ENCODE results near the gene ETV6. TPM values are rescaled to one million over a fixed set of nuclear protein-coding genes. Genes with fewer than 3 reads are reported as not detected.

The ETV6 gene
- total RNA-seq, 2 experiments from 2014 or later, result 28.5 to 30.2 TPM

DNA sequence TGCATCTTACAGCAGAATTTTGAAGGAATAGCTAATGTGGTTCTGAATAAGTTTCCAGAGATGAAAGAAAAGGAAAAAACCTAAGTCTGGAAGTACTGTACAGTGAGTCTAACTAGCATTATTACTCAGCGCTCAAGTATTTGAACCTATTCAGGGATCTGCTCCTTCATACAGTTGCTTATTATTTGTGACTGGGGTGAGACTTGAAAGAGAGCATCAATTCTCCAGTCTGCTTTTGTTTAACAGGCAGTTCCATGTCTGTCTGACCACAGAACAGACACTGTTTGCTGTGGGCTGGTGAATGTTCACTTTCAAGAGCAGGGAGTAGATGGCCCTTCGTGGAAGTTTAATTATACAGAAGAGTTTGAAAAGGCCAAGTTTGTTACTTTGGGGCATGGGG is 9.3 kb downstream of the ETV6 start:
- H3K9me3 Mint-ChIP-seq, result no peaks in the 10 kb centered on the region
- Histone ChIP-seq H3K27me3 (ENCODE audit: control insufficient read depth in 1 of 2, insufficient read depth in 2 of 2, low read length in 2 of 2) (no peaks in the 10 kb centered on the region), H3K4me1 (ENCODE audit: insufficient read depth, low read length) (peaks cover 71% of the 10 kb centered on the region), H3K4me3 (ENCODE audit: low read length) (no peak overlapping the region), H3K36me3 (ENCODE audit: insufficient read depth, low read length) (peaks cover 11% of the 10 kb centered on the region), H3K9me3 (ENCODE audit: control insufficient read depth in 1 of 2, insufficient read depth in 1 of 2, low read length in 2 of 2) (no peaks in the 10 kb centered on the region), H3K27ac (ENCODE audit: low read depth in 1 of 2, low read length in 2 of 2) (no peak overlapping the region)
- H3K36me3 Mint-ChIP-seq (ENCODE audit: low read depth), result peaks cover 14% of the 10 kb centered on the region
- H3K4me3 Mint-ChIP-seq, result no peak overlapping the region
- ChIA-PET POLR2A (interaction anchor here (0.9 kb wide), 1 partner anchor 9 kb away, joined by 3 read pairs; the partner anchor contains the start of gene ETV6), CTCF (no interaction called here)
- no peak for DNase-seq
- intact Hi-C loops (cut with DNase I, micrococcal nuclease), result loop anchor here in 1 of 2 experiments (10.0 kb wide), 1 partner anchor 696 kb away; the partner anchor contains the start of genes BORCS5 and MANSC1
- H3K27ac Mint-ChIP-seq, result peak overlapping the region; percentile 12
- ATAC-seq (ENCODE audit: poor library complexity), result no peak
- TF ChIP-seq, protein P1, sequence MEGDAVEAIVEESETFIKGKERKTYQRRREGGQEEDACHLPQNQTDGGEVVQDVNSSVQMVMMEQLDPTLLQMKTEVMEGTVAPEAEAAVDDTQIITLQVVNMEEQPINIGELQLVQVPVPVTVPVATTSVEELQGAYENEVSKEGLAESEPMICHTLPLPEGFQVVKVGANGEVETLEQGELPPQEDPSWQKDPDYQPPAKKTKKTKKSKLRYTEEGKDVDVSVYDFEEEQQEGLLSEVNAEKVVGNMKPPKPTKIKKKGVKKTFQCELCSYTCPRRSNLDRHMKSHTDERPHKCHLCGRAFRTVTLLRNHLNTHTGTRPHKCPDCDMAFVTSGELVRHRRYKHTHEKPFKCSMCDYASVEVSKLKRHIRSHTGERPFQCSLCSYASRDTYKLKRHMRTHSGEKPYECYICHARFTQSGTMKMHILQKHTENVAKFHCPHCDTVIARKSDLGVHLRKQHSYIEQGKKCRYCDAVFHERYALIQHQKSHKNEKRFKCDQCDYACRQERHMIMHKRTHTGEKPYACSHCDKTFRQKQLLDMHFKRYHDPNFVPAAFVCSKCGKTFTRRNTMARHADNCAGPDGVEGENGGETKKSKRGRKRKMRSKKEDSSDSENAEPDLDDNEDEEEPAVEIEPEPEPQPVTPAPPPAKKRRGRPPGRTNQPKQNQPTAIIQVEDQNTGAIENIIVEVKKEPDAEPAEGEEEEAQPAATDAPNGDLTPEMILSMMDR (IDR thresholded peaks at IDR 0.05), result no peak
- H3K27me3 Mint-ChIP-seq, result no peaks in the 10 kb centered on the region
- peaks cover 88% of the 10 kb centered on the region for H3K4me1 Mint-ChIP-seq (ENCODE audit: low read depth)

DNA sequence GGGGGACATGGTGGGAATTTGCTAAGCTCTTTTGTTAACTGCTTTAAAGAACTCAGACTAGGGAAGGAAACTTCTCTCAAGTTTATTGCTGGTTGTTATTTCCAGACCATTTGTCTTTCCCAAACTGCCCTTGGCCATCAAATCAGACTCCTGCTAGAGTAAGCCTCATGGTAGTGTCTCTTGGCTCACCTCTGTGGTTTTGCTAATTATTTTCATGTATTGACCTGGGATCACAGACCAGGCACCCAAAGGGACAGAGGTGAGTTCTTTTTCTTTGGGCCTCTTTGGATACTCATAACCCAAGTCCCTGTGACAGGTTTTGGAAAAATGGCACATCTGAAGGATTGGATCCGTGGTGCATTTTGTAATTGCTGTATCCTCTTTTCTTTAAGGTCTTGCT is 11.2 kb downstream of the ETV6 start:
- ChIA-PET CTCF (no interaction called here), POLR2A (interaction anchor here (1.2 kb wide), 1 partner anchor 47 kb away, joined by 3 read pairs; no protein-coding TSS in a partner anchor)
- intact Hi-C loops (cut with DNase I, micrococcal nuclease), result no loop called here
- peaks cover 58% of the 10 kb centered on the region for H3K4me1 ChIP-seq (ENCODE audit: insufficient read depth, low read length)
- TF ChIP-seq, protein P1 (IDR thresholded peaks at IDR 0.05), result no peak
- no peaks in the 10 kb centered on the region for H3K27me3 Mint-ChIP-seq
- ATAC-seq (ENCODE audit: poor library complexity) (no peak), DNase-seq (no peak)
- H3K36me3 Mint-ChIP-seq (ENCODE audit: low read depth), result peaks cover 14% of the 10 kb centered on the region
- H3K4me3 Mint-ChIP-seq, result no peak overlapping the region
- no peaks in the 10 kb centered on the region for H3K9me3 ChIP-seq (ENCODE audit: control insufficient read depth in 1 of 2, insufficient read depth in 1 of 2, low read length in 2 of 2)
- no peaks in the 10 kb centered on the region for H3K27me3 ChIP-seq (ENCODE audit: control insufficient read depth in 1 of 2, insufficient read depth in 2 of 2, low read length in 2 of 2)
- no peaks in the 10 kb centered on the region for H3K9me3 Mint-ChIP-seq
- H3K36me3 ChIP-seq (ENCODE audit: insufficient read depth, low read length), result peaks cover 11% of the 10 kb centered on the region
- no peak overlapping the region for H3K27ac Mint-ChIP-seq
- no peak overlapping the region for H3K4me3 ChIP-seq (ENCODE audit: low read length)
- peaks cover 89% of the 10 kb centered on the region for H3K4me1 Mint-ChIP-seq (ENCODE audit: low read depth)
- H3K27ac ChIP-seq (ENCODE audit: low read depth in 1 of 2, low read length in 2 of 2), result no peak overlapping the region

DNA sequence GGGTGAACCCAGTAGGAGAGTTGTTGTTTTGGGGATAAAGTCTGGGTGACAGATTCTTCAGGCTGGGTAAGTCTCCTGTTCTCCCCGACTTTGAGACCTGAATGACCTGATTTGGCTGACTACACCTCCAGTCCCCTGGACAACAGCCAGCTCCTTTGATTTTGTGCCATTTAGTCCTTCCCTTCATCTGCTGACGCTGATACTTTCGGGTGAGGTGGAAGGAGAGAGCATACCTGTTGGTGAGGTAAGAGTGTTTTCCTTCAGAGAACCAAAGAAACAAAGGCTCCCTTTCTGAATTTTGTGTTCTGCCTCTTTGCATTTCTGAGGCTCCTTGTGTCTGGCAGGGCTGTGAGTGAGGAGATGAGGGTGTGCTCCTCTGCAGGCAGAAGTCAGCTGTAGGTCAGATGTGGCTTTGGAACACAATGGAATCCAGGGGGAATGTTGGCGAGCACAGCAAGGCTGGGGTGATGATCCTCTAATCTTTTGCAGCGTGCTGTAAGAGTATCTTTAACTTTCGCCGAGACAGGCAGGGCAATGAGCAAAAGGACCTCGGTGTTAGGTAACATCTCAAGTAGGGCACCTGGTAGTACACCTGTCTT is 12.1 kb downstream of the ETV6 start:
- Histone ChIP-seq H3K36me3 (ENCODE audit: insufficient read depth, low read length) (peaks cover 13% of the 10 kb centered on the region), H3K9me3 (ENCODE audit: control insufficient read depth in 1 of 2, insufficient read depth in 1 of 2, low read length in 2 of 2) (no peaks in the 10 kb centered on the region), H3K27ac (ENCODE audit: low read depth in 1 of 2, low read length in 2 of 2) (no peak overlapping the region), H3K4me3 (ENCODE audit: low read length) (no peak overlapping the region), H3K27me3 (ENCODE audit: control insufficient read depth in 1 of 2, insufficient read depth in 2 of 2, low read length in 2 of 2) (no peaks in the 10 kb centered on the region), H3K4me1 (ENCODE audit: insufficient read depth, low read length) (peaks cover 55% of the 10 kb centered on the region)
- Mint-ChIP-seq H3K27ac (peak overlapping the region; percentile 40), H3K4me1 (ENCODE audit: low read depth) (peaks cover 88% of the 10 kb centered on the region), H3K4me3 (no peak overlapping the region), H3K27me3 (no peaks in the 10 kb centered on the region), H3K36me3 (ENCODE audit: low read depth) (peaks cover 14% of the 10 kb centered on the region), H3K9me3 (no peaks in the 10 kb centered on the region)
- TF ChIP-seq, protein P1 (IDR thresholded peaks at IDR 0.05), result no peak
- no peak for ATAC-seq (ENCODE audit: poor library complexity)
- intact Hi-C loops (cut with DNase I, micrococcal nuclease), result no loop called here
- POLR2A ChIA-PET, result no interaction called here
- DNase-seq, result no peak
- CTCF ChIA-PET, result no interaction called here
